ENCODE data around the gene GNPDA1.
"Not testable (repeated sequence)": the region's sequence is repeated elsewhere in the genome, so short reads cannot be mapped to it uniquely, and the experiment has no call there.

The GNPDA1 gene

DNA sequence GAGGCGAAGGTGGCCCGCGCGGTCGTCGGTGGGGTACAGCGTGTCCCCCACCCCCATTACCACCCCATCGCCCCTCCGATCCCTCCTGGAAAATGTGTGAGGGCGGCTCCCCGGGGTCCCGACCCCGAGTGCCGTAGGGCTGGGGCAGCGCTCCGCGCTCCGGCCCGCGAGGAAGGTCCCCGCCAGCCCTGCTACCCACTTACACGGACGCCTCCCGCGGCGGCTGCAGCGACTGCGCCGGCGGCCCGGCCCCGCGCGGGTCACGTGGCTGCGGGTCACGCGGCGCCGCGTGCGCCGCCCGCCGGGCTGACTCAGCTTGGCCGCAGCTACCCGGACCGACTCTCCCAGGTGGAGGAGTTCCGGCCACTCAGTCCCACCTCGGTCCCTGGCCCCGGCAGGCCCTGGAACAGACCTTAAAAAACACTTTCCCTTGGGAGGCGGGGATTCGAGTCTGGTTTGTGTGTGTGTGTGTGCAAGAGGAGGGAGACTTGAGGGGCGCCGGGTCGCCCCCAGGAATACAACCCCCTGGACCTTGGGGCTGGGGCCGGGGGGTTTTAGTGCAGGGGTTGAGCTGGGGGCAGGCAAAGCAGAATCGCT lies at the start of gene GNPDA1:
Gene GNPDA1 (minus strand): TSS at position 236 of the 597 bp plus-strand sequence. CDS start 992 bp downstream, outside the sequence.
- peak; percentile 39 to 57 (median 46) for DNase-seq

DNA sequence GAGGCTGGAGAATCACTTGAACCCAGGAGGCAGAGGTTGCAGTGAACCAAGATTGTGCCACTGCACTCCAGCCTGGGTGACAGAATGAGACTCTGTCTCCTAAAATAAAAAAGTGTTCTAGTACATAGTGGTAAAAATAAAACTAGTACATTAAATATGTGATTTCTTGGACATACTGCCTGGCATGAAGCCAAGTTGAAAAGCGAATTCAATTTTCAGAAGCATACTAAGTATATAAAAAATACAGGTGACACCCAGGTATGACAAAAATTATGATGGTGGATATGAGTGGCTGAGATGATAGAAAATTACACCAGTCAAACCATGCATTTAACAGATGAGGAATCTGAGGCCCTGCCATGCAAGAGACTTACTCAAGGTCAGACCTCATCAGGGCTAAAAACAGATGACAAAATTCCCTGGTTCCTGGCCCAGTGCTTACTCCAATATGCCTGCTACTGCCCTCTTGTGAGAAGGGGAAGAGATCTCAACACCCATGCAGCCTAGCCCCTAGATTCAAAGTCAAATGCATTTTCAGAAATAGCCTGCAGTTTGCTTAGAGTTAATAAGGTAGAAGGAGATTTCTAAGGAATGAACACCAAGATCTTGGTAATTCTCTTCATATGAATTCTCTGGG lies 46.6 kb upstream of the GNPDA1 start:
- DNase-seq = no peak

DNA sequence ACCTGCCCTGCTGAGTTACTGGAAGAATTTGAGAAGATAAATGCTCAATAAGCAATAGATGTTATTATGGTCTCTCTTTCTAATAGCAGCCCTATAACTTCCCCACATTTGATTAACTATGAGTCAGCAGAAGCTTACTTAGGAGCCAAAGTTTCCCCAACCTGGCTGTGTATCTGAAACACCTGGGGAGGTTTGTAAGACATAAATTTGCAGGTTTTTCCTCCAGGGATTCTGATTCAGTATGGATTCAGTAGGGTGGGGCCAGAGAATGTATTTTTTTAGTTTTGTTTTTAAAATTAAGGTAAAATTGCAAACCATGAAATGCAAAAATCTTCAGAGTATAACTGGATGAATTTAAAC lies 44.9 kb upstream of the GNPDA1 start:
- no peak for DNase-seq

DNA sequence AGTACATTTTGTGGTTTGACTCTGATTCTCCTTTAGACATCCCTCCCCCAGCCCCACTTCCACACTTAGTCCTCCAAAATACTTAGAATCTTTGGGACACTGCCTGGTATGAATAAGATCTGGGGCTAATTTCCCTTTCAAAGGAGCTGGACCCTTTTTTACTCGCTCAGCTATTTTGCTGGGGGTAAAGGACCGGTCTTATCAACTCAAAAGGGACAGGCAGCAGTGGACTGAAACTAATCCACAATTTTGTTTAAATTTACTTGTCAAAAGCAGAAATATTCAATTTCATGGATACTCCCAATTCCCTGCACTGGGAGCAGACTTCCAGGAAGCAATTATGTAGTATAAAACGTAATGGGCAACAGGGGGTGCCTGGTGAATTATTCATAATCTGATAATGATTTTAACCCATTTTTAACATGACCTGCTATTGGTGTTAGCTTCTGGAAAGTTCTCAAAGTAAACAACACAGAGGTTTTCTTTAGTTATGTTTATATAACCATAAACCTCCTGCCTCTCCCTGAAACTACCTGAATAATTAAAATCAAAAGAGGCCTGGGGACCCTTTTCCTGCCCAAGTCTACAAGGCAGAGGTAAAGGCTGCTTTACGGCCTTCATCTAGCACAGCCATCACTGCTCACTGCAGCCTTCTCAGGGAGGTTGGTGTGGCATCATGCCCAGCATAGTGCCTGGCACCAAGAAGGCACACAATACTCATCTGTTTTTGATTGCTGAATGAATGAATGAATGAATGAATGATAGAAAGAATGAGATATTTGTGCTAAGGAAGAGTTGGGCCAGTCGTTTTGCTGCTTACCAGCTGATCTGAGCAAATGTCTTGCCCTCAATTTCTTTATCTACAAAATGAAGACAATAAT lies 44.2 kb upstream of the GNPDA1 start:
- no peak for DNase-seq

DNA sequence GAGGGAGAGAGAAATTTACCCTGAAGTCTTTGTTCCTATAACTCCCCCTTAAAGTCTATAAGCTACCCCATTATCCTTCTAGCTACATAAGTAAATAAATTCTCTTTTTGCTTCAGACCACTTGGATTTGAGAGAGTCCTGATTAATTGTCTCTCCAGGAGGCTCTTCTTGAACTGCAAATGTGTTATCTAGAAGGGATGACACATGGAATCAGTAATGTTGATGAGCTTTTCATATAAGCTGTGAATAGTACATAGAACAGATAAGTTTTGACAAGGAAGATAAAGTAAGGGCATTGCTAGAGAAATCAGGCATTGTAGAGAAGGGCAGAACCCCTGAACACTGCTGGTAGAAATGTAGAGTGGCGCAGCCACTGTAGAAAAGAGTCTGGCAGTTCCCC lies 42.5 kb upstream of the GNPDA1 start:
- no peak for DNase-seq

DNA sequence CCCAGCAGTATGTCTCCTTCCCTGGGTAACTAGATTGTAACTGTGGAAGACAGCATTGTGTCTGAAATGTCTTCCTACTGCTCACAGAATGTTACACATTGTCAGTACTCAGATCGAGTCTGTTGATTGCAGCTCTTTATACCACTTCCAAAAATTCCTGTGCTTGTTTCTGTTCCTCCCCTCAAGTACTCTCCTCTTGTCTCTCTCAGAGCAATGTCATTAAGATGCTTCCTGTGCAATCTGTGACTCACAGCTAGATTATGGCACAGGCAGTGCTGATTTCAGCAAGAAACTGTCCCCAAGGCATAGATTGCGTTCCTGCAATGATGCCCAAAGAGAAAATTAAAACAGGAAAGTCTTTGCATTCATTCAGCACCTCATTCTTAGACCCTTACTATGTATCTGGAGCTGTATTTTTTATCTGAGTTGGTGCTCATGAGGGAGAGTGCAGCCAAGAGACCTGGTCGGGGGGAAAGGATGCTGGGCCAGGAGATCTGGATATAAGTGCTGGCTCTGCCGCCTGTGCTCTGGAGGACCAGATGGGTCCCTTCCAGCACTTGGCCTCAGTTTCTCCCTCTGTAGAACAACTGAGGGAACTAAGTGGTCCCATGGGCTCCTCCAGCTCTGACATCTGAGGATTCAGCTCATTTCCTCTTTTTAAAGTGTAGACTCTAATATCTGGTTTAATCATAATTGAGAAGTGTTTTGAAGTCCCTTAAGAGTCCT lies 40.8 kb upstream of the GNPDA1 start:
- DNase-seq = no peak

DNA sequence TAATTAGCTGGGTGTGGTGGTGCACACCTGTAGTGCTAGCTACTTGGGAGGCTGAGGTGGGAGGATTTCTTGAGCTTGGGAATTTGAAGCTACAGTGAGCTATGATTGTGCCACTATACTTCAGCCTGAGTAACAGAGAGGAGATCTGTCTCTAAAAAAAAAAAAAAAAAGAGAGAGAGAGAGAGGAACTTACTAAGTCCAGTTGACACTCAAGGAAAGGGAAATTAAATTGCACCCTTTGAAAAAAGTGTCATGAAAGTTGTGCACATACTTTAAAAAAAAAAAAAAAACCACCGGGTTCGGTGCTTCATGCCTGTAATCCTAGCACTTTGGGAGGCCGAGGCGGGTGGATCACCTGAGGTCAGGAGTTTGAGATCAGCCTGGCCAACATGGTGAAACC lies 39.2 kb upstream of the GNPDA1 start:
- not testable (repeated sequence) for DNase-seq

DNA sequence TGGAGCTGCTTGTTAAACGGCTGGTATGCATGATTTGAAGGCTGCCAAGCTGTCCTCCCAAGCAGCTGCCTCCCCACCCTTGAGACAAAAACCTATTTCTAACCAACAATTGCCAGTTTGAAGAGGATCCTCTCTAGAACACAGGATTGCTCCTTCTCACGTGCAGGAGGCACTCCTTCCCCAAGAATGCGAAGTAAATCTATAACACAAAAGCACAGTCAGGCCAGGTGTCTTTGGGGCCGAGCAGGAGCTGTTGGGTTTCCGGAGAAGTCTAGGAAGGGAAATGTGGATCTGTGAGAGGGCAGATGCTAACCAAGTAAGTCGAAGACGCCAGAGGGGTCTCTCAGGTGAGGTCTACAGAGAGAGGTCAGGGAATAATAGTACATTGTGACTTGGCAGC lies 35.4 kb upstream of the GNPDA1 start:
- no peak for DNase-seq

DNA sequence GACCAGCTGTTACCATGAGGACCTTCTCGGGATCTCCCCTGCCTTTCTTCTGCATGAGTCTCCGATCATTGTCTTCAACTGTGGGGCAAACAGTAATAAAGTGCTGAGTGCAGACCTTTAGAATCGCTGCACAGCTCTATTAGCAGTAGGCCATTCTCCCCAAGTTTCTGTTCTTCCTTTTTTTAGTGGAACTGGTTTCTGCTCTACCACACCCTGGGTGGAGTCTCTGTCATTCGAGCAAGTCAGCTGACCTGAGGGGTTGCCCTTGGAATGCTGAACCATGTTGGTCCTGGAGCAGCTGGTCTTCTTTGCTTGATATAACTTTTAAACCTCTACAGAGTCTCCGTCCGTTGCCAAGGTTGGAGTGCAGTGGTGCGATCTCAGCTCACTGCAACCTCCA lies 33.4 kb upstream of the GNPDA1 start:
- no peak for DNase-seq

DNA sequence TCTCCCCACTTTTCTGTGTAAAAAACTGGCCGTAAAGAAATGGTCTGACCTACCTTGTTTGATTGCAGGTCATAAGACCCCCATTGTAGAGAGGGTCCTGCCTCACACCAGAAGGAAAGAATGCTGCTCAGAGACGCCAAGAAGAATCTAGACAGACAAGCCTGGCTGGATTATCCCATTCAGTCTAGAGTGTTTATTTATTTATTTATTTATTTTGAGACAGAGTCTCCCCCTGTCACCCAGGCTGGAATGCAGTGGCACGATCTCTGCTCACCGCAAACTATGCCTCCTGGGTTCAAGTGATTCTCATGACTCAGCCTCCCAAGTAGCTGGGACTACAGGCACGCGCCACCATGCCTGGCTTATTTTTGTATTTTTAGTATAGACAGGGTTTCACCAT lies 28.1 kb upstream of the GNPDA1 start:
- not testable (repeated sequence) for DNase-seq

DNA sequence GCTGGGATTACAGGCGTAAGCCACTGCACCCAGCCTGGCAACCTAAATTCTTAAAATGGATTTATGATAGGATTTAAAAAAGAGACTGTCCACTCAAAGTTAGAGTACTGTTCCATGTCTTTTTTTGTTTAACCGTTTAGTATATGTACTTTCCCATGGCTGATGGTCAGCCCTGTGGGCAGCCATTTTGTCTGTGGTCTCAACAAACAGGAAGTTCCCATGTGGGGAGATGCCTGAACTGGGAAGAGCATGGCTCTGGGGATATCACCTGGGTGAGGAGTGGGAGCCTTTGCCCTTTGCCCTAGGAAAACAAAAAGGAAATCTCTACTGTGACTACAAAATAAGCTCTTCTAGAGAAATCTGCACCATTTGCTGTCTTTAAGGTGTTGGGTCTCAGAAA lies 27.5 kb upstream of the GNPDA1 start:
- no peak for DNase-seq

DNA sequence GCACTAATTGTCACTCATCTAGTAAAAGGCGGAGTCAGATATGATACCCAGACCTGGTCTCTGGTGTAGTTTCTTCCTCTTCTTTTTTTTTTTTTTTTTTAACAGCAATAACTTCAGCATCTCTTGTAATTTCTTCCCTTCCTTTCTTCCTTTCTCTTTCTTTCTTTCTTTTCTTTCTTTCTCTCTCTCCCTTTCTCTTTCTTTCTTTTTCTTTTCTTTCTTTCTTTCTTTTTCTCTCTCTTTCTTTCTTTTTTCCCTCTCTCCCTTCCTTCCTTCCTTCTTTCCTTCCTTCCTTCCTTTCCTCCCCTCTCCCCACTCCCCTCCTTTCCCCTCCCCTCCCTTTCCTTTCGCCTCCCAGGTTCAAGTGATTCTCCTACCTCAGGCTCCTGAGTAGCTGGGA lies 25.9 kb upstream of the GNPDA1 start:
- no peak for DNase-seq

DNA sequence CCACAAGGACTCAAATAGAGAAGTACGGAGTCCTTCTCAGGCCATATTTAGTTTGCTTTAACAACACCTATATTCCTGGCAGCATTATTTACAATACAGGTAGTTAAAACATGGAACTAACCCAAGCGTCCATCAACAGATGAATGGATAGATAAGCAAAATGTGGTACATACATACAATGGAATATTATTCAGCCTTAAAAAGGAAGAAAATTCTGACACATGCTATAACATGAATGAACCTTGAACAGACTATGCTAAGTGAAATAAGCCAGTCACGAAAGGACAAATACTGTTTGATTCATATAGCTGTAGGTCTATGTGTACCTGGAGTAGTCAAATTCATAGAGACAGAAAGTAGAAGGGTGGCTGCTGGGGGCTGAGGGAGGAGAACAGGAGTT lies 24.8 kb upstream of the GNPDA1 start:
- not testable (repeated sequence) for DNase-seq

DNA sequence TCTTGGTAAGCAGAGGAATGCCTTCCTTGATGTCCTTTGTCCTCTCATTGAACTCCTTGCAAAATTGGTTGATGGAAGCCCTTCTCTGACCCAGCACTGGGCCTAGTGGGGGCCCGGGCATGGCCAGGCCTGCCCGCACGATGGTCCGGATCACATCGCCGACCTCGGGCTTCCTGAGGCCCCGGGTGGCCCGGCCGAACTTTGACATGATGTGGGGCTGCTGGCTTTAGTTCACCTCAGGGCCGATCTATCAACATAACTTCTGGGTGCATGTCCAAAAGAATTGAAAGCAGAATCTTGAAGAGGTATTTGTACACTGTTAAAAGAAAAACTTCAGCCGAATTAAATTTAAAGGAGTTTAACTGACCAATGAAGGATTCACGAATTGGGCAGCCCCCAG lies 24.1 kb upstream of the GNPDA1 start:
- DNase-seq = no peak

DNA sequence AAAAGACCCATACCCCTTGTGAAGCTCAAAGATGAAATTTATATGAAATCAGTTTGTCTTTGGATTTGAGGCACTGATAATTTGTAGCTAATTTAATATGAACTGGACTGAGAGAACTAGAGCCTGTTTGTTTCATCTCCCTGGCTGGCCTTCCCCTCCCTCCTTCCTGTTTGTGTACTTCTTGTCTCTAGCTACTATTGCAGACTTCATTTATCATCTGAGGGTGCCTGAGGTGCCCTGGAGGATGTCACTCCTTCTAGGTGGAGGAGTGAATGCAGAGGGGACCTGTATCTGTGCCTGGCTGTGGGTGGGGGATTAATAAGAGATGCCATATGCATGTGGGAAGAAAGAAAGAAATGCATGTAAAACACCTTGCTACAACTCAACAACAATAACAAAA lies 22.2 kb upstream of the GNPDA1 start:
- no peak for DNase-seq

DNA sequence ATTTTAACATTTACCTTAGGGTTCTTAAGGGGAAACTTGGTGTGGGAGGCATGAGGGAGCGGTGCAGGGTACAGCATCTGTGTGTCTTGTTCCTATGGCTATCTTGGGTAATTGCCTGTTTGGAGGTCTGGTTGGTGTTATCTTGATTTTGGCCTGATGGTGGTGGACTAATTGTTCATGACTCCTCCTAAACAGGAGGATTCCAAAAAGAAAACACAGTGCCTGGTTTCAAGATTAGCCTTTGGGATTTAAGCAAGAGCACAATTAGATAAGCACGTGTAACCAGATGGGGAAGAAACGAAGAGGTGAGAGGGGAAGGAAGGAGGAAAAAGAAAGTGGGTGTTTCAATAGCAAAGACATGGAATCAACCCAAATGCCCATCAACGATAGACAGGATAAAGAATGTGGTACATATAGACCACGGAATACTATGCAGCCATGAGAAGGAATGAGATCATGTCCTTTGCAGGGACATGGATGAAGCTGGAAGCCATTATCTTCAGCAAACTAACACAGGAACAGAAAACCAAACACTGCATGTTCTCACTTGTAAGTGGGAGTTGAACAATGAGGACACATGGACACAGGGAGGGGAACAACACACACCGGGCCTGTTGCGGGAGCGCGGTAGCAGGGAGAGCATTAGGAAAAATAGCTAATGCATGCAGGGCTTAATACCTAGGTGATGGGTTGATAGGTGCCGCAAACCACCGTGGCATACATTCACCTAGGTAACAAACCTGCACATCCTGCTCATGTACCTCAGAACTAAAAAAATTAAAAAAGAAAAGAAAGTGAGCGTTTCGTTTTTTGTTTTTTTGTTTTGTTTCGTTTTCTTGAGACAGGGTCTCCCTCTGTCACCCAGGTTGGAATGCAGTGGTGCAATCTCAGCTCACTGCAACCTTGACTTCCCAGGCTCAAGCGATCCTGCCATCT lies 21.1 kb upstream of the GNPDA1 start:
- not testable (repeated sequence) for DNase-seq

DNA sequence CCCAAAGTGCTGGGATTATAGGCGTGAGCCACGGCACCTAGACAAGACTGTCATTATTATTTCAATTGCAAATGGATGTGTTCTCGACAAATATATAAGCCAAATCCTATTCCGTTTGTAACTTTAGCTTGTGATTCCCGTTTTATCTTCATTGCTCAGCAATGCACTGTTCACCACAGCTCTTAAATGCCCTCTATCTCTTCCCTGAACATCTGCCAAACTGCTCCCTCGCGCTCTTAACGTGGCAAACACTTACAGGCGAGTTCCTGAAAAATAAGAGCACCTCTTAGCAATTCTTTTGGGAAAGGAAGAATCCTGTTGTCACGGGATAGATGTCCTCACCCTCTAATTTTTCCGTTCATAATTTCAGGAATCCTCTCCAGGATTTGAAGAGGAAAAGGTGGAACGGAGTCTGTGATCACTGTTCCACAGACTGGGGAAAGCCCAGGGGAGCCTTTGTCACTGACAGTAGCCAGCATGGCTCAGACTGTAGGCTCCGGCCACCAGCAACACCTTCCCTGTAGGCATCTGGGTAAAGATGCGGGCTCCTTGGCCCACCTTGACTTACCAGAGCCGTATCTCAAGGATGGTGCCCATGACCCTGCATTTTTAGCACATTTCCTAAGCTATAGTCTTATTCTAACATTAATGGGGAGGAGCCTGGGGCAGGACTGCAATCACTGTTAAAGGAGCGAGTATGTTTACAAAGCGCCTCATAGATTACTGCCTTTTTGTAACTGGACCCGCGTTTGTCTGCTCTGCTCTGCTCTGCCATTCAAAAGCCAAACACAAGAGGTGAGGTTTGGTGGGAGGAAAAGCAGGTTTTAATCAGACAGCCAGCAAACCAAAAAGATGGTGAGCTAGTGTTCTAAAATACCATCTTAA lies 20.2 kb upstream of the GNPDA1 start:
- no peak for DNase-seq

DNA sequence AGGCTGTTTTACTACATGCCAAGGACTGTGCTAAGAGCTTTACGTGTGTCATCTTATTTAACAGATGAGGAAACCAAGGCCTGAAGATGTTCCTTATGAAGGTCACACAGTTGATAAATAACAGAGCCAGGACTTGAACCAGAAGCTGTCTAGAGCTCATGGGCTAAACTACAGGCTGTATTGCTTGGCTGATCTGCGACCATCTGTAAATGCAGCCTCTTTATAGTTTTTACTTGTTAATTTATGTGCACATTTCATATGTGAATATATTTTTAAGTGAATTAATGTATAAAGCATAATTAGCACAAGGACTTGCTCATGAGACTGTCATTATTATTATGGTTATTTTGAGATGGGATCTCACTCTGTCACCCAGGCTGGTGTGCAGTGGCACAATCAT lies 19.3 kb upstream of the GNPDA1 start:
- no peak for DNase-seq

DNA sequence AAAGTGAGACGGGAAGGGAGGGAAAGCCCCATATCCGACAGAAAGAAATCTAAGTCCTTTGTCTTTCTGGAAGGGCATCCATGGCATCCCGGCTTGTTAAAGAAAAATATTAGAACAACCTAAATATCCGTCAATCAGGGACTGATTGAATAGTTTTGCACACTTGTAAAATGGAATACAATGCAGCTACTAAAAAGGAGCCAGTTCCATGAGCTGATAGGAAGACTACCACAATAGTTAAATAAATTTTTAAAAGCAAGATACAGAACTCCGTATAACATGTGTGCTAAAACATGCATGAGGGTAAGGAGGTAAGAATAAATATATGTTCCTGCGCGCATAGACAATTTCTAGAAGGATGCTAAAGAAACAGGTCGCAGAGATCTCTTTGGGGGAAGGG lies 12.8 kb upstream of the GNPDA1 start:
- DNase-seq = no peak

DNA sequence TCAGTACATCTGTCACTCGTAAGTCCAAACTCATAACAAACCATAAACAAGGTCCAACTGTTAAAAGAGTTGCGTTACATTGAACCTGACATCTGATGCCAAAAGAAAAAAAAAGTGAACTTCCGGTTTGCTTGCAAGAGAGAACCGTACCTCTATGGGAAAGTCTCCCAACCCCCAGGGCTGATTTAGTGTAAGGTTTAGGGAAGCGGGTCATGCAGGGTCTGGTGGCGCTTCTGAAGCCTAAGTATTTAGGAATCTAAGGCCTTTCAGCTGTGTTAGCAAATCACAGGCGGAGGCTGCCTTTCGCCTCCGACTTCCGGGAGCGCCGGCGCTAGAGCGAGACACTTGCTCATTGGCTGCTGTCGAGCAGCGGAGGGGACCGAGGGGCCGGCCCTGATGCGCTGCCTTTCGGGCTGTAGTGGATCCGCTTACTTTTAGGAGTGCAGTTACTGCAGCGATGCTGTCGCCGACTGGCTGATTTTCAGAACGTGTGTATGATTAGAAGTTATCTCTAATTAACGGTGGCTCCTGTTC lies 12.0 kb upstream of the GNPDA1 start:
- peak; percentile 54 to 78 (median 66) for DNase-seq

DNA sequence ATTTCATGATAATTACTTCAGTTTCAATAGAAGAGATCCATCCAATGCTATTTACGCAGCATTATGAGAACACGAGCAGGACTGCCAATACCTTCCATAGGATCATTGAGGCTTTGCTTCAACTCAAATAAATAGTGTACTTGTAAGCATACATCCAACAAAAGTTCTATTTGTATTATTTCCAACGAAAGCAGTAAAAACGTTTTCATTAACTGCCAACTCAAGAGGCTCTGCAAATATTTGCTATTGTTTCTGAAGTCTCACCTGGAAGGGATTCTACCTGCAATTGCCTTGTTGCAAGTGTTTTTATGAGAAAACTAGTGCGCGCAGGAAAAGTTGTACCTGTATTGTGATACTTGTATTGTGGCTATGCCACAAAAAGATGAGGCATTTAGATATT lies 11.0 kb upstream of the GNPDA1 start:
- DNase-seq = no peak

All from activated CD4-positive, CD25-positive, alpha-beta regulatory T cell (primary cell).